CD4-positive, alpha-beta T cell (primary cell): ENCODE data around the gene ZNF385C. TPM values are rescaled to one million over a fixed set of nuclear protein-coding genes. Genes with fewer than 3 reads are reported as not detected.

Experiments
- ATAC-seq: fragments of 200-7000 bp; cut with Tn5 transposase; one replicate; pipeline ENCODE4 v1.10.0; 2022; ENCODE audit warnings: mild to moderate bottlenecking; ENCODE audit not compliant: poor library complexity
- CTCF ChIA-PET: fragments of 350-600 bp; sonication (Branson Sonifier 250); formaldehyde crosslinking; loops from one replicate; lab custom pipeline; 2021; ENCODE audit warnings: antibody characterized with exemption, inconsistent platforms; lab: Charles Lee
- POLR2A ChIA-PET: fragments of 350-600 bp; sonication (Branson Sonifier 250); formaldehyde crosslinking; loops from one replicate; lab custom pipeline; 2021; ENCODE audit warnings: antibody characterized with exemption, inconsistent platforms; lab: Charles Lee
- DNase-seq, 14 experiments: peaks; one replicate each; pipeline ENCODE4 v3.0.0-alpha.2; 2013 to 2020; ENCODE audit warnings: mixed read lengths in 2 of 14
- H3K27ac ChIP-seq, 2 donors: one replicate each; pipeline versions ENCODE4 v1.5.1 to v1.7.0; 2013; ENCODE audit warnings: low read length in 2 of 2, low read depth in 1 of 2, mild to moderate bottlenecking in 1 of 2
- H3K27me3 ChIP-seq, 2 experiments: 1 replicate in 1 of 2; 2 replicates in 1 of 2; pipeline versions ENCODE4 v1.6.1 to v1.7.0; 2013; ENCODE audit warnings: low read length in 2 of 2, control low read depth in 1 of 2, mild to moderate bottlenecking in 1 of 2, moderate library complexity in 1 of 2; ENCODE audit not compliant: insufficient read depth in 2 of 2, control insufficient read depth in 1 of 2
- H3K36me3 ChIP-seq: one replicate; pipeline ENCODE4 v1.6.1; 2013; ENCODE audit warnings: low read length, control low read depth; ENCODE audit not compliant: insufficient read depth
- H3K4me1 ChIP-seq: one replicate; pipeline ENCODE4 v1.6.1; 2013; ENCODE audit warnings: low read length, control low read depth; ENCODE audit not compliant: insufficient read depth
- H3K4me3 ChIP-seq: one replicate; pipeline ENCODE4 v1.5.1; 2013; ENCODE audit warnings: mild to moderate bottlenecking, low read length, moderate library complexity
- H3K9me3 ChIP-seq, 2 experiments: 1 replicate in 1 of 2; 2 replicates in 1 of 2; pipeline versions ENCODE4 v1.6.1 to v1.7.0; 2013; ENCODE audit warnings: low read length in 2 of 2, mild to moderate bottlenecking in 2 of 2, control low read depth in 1 of 2, moderate library complexity in 1 of 2; ENCODE audit not compliant: control insufficient read depth in 1 of 2, insufficient read depth in 1 of 2
- H3K27ac Mint-ChIP-seq: one replicate; pipeline ENCODE4 v1.8.0; 2020; ENCODE audit warnings: mixed read lengths
- H3K27me3 Mint-ChIP-seq: one replicate; pipeline ENCODE4 v1.8.0; 2021; ENCODE audit warnings: mixed read lengths
- H3K36me3 Mint-ChIP-seq: one replicate; pipeline ENCODE4 v1.8.0; 2021; ENCODE audit warnings: low read depth, mixed read lengths
- H3K4me1 Mint-ChIP-seq: one replicate; pipeline ENCODE4 v1.8.0; 2021; ENCODE audit warnings: low read depth, mixed read lengths
- H3K4me3 Mint-ChIP-seq: one replicate; pipeline ENCODE4 v1.8.0; 2020; ENCODE audit warnings: mild to moderate bottlenecking, mixed read lengths
- H3K9me3 Mint-ChIP-seq: one replicate; pipeline ENCODE4 v1.8.0; 2020; ENCODE audit warnings: mixed read lengths
- CTCF ChIP-seq: fragments of 200-600 bp; IDR thresholded peaks from one replicate; pipeline ENCODE4 v1.8.0; 2022; ENCODE audit warnings: antibody characterized with exemption, mild to moderate bottlenecking
- intact Hi-C, 2 experiments: fragments of 100-400 bp; cut with DNase I in 1 of 2; cut with micrococcal nuclease in 1 of 2; formaldehyde crosslinking; loops; one replicate each; pipeline versions ENCODE4 v1.15.1 to v1.9.0; 2023 to 2025; cut with DNase I, micrococcal nuclease
- total RNA-seq, 174 experiments: library from RNA in 2 of 174; stranded (reverse) in 2 of 174; gene quantifications; one replicate each; pipeline ENCODE4 v1.2.3 and lab custom pipeline; 2021 to 2026

The ZNF385C gene
- total RNA-seq, 2 experiments from 2014 or later, result 0.20 TPM; not detected in 1

DNA sequence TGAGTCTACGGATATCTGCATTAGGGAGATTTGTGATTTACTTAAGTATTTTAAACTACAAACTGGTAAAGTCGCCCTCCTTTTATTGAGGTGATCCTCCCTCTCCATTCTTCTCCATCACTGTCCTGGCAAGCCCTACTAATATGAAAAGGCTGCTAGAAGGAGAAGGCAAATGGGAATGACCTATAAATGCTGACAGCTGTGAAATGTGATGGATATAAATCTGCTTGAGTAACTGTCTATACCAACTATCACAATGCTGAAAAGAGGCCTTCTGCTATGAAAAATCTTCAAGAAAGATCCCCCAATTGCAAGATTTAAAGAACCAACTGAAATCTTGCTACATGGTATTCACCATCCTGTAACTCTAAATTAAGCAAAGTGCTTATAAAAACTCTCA, 96.5 kb downstream of the ZNF385C start:
- peaks cover 11% of the 10 kb centered on the region for H3K4me1 Mint-ChIP-seq
- POLR2A ChIA-PET, result no interaction called here
- Histone ChIP-seq H3K27ac (no peak overlapping the region), H3K4me1 (peaks cover 4% of the 10 kb centered on the region), H3K9me3 (no peaks in the 10 kb centered on the region), H3K4me3 (no peak overlapping the region), H3K36me3 (peaks cover 64% of the 10 kb centered on the region), H3K27me3 (no peaks in the 10 kb centered on the region)
- H3K27ac Mint-ChIP-seq, result no peak overlapping the region
- no peak for TF ChIP-seq CTCF
- CTCF ChIA-PET, result no interaction called here
- no peaks in the 10 kb centered on the region for H3K27me3 Mint-ChIP-seq
- intact Hi-C loops, result no loop called here
- H3K9me3 Mint-ChIP-seq, result no peaks in the 10 kb centered on the region
- H3K36me3 Mint-ChIP-seq, result peaks cover 71% of the 10 kb centered on the region
- DNase-seq (no peak), ATAC-seq (no peak)
- no peak overlapping the region for H3K4me3 Mint-ChIP-seq

DNA sequence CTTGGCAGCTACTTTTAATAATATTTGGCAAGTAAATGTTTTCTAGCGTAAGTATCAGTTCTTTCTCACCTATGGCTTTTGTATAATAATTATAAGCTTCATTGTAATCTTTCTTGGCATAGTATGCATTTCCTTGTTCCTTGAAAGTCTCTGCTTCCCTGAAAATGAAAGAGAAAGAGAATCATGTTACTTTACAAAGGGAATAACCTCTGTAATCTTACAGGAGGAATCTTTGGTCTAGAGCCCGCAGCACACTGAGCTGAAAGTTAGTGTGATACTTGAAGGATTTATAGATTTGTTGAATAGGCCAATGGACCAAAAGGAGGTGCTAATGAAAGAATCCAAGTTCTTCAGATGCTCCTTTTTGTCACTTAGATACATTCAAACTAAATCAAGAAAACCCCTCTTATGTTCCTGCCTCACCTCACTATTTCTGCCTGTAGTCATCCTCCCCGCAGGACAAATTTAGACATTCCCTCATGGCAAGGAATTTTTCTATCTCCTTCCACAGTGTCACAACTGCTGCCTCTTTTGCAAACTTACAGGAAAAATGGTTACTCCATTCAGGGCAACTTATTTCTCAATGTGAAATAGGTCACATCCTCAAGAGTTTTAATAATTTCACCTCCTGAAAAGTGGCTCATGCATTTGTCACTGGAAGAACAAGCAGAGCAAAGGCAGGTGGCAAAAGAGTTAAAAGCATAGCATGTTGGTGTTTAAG, 97.7 kb downstream of the ZNF385C start:
- ATAC-seq (no peak), DNase-seq (no peak)
- Histone ChIP-seq H3K4me1 (no peaks in the 10 kb centered on the region), H3K9me3 (no peaks in the 10 kb centered on the region), H3K4me3 (no peak overlapping the region), H3K27me3 (no peaks in the 10 kb centered on the region), H3K27ac (no peak overlapping the region), H3K36me3 (peaks cover 76% of the 10 kb centered on the region)
- H3K27me3 Mint-ChIP-seq, result no peaks in the 10 kb centered on the region
- no peaks in the 10 kb centered on the region for H3K9me3 Mint-ChIP-seq
- POLR2A ChIA-PET, result no interaction called here
- peaks cover 11% of the 10 kb centered on the region for H3K4me1 Mint-ChIP-seq
- peaks cover 82% of the 10 kb centered on the region for H3K36me3 Mint-ChIP-seq
- no peak overlapping the region for H3K27ac Mint-ChIP-seq
- no peak overlapping the region for H3K4me3 Mint-ChIP-seq
- TF ChIP-seq CTCF, result no peak
- intact Hi-C loops, result no loop called here
- CTCF ChIA-PET, result no interaction called here

DNA sequence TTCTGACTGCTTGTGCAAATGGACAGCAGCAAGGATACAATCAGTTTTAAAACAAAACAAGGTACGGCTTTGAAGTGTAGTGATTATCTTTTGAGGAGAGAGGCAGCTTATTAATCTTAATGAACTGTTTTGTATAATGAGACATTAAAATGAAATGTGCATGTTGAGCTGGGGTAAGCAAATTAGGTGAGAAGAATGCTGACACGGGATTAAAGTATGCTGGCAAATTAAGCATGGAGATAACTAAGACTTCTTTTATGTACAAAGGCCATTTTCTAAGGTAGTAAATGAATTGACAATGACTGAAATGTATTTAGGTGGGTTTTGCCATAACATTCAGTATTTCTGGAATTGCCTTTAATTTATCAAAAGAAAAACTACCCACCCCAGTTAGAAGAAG, 99.8 kb downstream of the ZNF385C start:
- no peak overlapping the region for H3K27ac Mint-ChIP-seq
- no peaks in the 10 kb centered on the region for H3K4me1 Mint-ChIP-seq
- no peaks in the 10 kb centered on the region for H3K9me3 Mint-ChIP-seq
- H3K27me3 Mint-ChIP-seq, result no peaks in the 10 kb centered on the region
- no peak for DNase-seq
- no peak for ATAC-seq
- ChIA-PET POLR2A (no interaction called here), CTCF (no interaction called here)
- Histone ChIP-seq H3K36me3 (peaks cover 88% of the 10 kb centered on the region), H3K4me1 (no peaks in the 10 kb centered on the region), H3K27ac (no peak overlapping the region), H3K27me3 (no peaks in the 10 kb centered on the region), H3K4me3 (no peak overlapping the region), H3K9me3 (no peaks in the 10 kb centered on the region)
- intact Hi-C loops, result no loop called here
- no peak overlapping the region for H3K4me3 Mint-ChIP-seq
- peaks cover 89% of the 10 kb centered on the region for H3K36me3 Mint-ChIP-seq
- no peak for TF ChIP-seq CTCF
